GM21723 (cell line): Measurements from ENCODE around the gene BCS1L.
"Not testable (repeated sequence)": the region's sequence is repeated elsewhere in the genome, so short reads cannot be mapped to it uniquely, and the experiment has no call there.

Source experiments
- ATAC-seq: cut with Tn5 transposase; IDR thresholded peaks from one replicate; pipeline ENCODE4 v1.9.1; 2021; ENCODE audit warnings: mild to moderate bottlenecking, moderate library complexity; ENCODE audit not compliant: unreplicated experiment

Gene BCS1L

DNA sequence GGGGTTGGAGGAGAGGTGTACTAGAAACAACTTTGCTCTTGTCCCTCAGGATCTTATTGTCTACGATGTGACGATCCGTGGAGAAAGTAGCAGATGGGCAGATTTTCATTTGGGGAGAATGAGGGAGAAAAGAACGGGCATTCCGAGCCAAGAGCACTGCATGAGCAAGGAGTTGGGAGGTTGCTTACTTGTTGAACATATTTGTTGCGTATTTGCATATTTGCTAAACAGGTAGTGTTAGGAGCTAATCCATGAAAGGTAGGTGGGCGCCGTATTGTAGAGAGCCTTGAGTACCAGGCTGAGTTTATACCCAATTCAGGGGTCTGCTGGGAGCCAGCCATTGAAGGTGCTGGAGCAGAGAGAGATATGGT is 490 bp downstream of the BCS1L start:
- no peak for ATAC-seq

DNA sequence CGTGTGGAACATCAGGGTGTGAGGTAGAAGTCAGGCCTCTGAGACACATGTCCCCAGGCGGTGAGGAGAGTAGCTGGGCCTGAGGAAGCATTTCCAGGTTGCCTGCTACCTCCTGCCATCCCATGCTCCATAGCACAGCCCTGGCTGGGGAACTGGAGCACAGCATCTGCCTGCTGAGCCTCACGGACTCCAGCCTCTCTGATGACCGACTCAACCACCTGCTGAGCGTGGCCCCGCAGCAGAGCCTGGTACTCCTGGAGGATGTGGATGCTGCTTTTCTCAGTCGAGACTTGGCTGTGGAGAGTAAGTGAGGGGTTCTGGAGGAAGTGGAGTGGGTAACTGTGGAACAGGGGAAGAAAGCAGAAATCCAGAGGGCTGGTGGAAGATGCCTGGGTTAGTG is 2.9 kb downstream of the BCS1L start:
- ATAC-seq = no peak

DNA sequence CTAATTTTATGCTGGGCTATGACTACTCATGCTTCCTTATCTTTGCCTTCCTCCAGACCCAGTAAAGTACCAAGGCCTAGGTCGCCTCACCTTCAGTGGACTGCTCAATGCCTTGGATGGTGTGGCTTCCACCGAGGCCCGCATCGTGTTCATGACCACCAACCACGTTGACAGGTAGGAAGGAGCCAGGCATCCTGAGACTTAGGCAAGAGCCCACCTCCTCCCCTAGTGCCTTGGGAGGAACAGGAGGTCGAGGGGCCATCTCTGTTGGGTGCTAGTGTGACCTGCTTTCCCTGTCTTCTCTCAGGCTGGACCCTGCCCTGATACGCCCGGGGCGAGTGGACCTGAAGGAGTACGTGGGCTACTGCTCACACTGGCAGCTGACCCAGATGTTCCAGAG is 3.3 kb downstream of the BCS1L start:
- ATAC-seq = no peak

DNA sequence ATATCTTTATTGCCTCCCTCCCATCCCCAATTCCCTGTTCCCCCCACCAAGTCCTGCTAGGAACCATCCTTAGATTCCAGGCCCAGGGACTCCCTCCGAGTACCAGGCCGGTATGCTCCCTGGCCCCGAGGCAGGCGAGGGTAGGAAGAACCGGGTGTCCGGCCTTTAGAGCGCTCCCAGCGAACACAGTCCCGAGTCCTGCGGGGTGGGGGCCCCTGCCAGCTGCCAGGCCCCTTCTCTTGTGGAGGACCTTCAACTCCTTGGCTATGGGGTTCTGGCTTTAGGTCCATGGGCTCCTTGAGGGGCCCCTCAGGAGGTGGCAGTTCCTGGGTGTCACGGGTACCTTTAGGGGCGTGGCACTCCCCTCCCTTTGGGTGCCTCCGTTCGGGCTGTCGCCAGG is 4.4 kb downstream of the BCS1L start:
- no peak for ATAC-seq

DNA sequence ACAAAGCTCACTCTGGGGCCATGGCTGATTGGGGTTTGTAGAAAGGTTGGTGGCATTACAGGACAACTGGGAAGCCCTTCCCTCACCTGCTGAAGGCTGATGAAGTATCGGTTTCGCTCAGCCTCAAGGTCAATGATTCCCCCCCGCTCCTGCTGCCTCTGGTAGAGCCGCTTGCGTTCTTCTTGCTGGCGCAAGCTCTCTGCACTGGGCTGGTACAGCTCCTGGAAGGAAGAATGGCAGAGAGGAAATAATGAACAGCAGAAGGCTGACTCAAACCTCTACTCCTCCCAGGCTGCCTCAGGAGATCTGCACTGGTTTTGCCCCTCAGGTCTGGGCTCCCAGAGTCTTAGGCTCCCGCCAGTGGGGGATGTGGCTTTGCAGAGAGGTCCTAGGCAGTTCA is 5.2 kb downstream of the BCS1L start:
- ATAC-seq = no peak

DNA sequence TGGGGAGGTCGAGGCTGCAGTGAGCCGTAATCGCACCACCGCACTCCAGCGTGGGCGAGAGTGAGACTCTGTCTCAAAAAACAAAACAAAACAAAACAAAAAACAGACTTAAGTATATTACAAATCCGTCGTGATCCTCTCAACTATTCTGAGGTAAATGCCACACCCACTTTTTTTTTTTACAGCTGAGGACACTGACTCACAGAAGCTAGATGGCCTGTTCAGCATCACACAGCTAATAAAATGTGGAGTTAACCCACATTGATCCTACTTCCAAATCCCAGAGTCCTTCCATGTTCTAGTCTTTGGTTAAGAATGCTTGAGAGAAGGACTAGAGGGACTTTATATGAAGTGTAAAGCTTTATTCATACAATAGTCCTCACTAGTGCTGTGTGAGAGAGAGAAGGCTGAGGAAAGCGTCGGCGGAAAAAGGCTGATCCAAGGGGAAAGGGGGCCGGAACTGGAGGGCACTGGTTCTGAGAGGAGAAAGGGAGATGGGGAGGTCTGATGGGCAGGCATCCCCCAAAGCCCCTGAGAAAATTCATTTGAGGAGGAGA is 11.7 kb downstream of the BCS1L start:
- no peak for ATAC-seq

DNA sequence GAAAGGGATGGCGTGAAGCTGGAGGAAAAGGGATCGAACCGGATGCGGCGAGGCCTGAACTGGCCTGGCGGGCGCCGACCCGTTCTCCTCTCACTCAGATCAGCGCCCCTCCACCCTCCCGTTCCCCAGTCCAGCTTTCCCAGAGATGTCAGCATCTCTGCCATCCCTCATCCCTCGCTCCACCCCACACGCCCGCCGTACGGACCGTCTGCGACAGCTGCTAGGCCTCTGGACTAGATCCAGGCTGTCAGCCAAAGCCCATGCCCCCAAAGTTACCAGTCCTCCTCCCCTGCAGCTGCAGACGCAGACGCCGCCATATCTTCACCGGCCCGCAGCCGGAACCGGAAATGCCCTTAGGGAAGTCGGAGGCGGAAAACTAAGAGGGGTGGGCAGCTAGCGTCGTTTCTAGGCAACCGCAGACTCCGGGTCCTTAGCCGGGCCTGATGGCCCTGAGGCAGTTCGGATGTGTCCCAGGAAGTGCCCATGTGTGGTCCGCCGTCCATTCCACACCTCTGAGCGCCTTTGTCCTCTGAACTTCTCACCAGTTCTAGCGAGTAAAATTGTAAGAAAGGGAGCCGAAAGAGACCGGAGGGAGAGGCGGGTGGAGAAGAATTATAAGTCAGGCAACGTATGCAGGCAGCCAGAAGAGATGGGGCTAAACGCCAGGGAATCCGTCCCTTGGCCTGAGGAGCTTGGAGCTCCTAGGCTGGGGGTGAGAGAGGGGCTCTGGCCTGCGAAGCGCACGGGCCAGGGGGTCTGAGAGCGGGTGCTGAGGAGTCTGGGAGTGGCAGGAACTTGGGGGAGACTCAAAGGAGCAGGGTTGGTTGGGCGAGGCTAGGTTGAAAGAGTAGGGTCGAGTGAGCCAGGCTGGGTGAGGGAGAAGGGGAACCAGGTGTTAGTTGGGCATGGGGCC is 12.4 kb downstream of the BCS1L start, which contains the start of the genes RNF25 and STK36:
Gene RNF25 (minus strand): TSS at position 349 of the 913 bp plus-strand sequence. CDS start 32 bp downstream, at position 317.
Gene STK36 (plus strand): TSS at position 433 of the 913 bp plus-strand sequence. CDS start 744 bp downstream, outside the sequence.
- ATAC-seq = peak; percentile 97

DNA sequence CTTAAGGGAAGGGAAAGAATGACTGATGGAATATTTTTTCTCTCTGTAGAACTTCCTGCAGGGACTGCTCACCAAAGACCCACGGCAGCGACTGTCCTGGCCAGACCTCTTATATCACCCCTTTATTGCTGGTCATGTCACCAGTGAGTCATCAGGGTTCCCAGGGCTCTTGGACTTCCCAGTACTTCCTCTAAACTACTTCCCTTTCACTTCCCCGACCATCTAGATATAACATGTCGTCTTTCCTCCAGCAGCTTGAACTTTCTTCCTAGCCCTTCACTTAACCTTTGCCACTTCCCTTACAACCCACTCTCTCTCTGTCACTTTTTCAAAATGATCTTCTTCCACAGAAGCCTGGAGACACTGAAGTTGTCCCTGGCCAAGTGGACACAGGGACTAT is 19.6 kb downstream of the BCS1L start:
- ATAC-seq = no peak

DNA sequence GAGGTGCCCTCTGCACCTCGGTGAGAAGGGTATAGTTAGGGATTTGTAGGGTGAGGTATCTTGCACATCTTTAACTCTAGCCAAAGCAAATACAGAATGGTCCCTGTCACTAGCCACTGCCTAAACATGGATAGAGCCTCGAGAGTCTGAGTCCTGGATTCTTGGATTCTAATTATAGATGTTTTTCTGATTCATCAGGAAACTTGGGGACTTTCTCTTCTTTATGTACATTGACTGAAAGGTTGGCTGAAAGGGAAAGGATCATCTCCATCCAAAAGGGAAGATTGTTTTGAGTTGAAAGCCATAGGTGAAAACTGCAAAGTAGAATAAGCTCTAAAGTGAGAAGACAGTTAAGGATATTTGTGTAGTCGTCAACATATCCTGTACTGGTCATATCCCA is 20.6 kb downstream of the BCS1L start:
- ATAC-seq = no peak

DNA sequence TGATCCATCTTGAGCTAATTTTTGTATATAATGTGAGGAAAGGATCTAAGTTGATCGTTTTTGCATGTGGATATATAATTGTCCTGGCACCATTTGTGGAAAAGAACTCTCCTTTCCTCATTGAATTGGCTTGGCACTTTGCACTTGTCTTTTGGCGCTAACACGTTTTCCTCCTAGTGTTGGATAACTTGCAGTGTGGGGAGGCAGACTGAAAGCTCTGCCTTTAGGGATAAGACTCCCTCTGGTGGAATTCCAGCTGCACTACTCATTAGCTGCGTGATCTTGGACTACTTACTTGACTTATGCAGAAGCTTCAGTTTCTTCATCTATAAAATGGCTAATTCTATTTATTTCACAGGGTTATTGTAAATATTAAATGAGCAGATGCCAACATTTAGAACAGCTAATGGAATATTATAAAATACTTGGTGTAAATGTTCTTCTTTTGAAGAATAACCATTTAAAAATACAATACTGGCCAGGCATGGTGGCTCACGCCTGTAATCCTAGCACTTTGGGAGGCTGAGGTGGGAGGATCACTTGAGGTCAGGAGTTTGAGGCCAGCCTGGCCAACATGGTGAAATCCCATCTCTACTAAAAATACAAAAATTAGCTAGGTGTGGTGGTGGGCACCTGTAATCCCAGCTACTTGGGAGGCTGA is 28.0 kb downstream of the BCS1L start:
- not testable (repeated sequence) for ATAC-seq

DNA sequence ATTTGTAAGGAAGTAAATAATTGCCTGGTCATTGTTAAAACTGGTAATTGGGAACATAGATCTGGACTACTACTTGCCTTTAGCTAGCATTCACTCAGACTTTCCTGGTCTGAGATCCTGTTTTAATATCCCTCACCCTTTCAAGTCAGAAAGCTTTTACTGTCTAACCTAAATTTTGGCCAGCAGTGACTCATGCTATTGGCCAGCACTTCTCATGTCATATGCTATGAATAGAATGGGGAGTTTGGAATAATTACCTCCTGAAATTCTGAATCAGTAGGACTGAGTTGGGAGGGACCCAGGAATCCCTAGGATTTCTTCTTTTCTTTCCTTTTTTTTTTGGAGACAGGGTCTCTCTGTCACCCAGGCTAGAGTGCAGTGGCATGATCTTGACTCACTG is 31.8 kb downstream of the BCS1L start:
- ATAC-seq = no peak

DNA sequence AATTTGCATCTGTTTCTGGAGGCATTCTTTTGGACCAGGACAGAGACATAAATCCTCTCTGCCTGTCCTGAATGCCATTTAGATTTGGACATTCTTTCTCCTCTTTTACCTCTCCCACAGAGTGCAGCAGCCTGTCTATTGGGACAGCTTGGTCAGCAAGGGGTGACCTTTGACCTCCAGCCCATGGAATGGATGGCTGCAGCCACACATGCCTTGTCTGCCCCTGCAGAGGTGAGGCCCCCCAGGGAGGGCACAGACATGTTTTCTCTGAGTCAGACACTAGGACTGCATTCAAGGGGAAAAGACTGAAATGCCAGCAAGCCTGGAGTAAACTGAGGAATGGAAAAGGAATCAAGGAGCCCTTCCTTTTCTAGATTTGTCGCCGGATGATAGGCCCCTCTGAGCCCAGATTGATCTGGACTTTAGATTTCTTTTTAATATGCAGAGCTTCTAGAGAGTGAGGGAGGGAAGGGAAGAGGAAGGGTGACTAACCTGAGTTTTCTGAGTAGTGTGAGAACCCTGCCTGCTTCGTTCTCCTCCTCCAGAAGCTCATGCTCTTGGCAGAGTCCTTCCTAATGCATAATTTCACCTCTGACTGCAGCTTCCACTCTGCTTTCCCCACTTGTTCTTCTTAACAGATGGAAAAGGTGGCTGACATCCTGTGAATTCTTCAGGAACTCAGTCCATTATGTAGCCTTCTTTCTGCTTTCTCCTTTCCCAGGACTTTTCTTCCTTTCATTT is 35.1 kb downstream of the BCS1L start:
- no peak for ATAC-seq

DNA sequence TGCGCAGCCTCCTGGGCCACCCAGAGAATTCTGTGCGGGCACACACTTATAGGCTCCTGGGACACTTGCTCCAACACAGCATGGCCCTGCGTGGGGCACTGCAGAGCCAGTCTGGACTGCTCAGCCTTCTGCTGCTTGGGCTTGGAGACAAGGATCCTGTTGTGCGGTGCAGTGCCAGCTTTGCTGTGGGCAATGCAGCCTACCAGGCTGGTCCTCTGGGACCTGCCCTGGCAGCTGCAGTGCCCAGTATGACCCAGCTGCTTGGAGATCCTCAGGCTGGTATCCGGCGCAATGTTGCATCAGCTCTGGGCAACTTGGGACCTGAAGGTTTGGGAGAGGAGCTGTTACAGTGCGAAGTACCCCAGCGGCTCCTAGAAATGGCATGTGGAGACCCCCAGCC is 39.4 kb downstream of the BCS1L start:
- no peak for ATAC-seq

DNA sequence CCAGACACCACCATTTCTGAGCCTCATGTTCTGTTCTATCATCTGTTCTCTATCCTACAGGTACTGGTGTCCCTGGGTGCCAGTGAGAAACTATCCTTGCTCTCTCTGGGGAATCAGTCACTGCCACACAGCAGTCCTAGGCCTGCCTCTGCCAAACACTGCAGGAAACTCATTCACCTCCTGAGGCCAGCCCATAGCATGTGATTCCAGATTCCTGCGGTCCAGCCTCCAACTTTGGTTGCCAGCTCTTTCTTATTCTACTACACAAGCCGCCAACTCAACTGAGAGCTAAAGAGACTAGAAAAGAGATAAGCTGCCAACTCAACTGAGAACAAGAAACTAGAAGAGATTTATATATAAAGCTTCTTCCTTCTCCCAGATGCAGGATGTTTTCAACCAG is 42.3 kb downstream of the BCS1L start:
- ATAC-seq = no peak

DNA sequence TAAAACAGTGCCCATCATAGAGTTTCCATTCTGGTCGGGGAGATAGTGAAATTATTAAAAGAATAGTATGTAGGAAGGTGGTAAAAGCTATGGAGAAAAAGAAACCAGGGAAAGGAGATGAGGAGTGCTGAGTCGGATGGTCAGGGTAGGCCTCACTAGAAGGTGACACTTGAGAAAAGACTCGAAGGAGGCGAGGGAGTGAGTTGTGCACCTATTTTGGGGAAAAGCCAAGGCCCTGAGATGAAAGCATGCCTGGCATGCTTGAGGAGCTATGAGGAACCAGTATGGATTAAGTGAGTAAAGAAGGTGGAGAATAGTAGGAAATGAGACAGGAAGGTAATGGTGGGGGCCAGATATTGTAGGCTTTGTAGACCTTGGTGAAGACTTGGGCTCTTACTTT is 43.9 kb downstream of the BCS1L start:
- no peak for ATAC-seq

DNA sequence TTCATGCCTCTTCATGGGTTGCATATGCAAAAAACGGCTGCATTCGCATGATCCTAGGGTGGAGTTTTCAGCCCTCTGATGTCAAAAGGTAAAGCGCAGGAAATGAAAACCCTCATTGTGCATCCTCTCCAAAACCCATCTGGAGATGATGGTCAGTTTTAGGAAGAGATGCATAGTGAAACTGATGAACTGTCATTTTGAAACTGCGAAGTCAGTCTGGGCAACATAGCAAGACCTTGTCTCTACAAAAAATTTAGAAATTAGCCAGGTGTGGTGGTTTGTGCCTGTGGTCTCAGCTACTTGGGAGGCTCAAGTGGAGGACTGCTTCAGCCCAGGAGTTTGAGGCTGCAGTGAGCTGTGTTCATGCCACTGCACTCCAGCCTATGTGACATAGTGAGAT is 48.6 kb downstream of the BCS1L start:
- no peak for ATAC-seq

DNA sequence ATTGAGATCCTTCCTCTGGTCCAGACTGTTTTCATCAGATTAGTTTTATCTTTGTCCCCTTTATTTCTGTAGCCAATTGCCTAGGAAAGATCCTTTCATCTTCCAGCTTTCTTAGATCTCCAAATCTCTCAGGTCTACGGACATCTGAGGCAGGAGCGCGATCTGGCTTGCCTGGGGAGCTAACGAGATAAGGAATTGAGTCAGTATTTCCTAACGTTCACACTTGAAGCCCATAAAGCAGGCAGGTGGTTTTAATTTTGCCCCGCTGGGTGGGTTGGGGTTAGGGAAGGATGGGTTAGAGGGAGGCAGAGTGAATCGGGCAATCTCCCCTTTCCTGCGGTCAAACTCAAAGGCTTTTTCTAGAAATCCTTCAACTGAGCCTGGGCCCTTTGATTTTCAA is 50.4 kb downstream of the BCS1L start:
- no peak for ATAC-seq

DNA sequence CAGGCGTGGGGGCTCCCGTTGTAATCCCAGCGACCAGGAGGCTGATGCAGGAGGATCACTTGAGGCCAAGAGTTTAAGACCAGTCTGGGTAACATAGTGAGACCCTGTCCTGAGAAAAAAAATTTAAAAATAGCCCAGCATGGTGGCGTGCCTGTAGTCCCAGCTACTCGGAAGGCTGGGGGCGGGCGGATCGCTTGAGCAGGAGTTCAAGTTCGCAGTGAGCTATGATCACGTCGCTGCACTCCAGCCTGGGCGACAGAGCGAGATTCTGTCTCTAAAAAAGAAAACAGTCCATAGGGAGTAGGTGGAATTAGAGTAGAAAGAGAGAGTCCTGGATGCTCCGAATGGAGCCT is 50.8 kb downstream of the BCS1L start:
- no peak for ATAC-seq

DNA sequence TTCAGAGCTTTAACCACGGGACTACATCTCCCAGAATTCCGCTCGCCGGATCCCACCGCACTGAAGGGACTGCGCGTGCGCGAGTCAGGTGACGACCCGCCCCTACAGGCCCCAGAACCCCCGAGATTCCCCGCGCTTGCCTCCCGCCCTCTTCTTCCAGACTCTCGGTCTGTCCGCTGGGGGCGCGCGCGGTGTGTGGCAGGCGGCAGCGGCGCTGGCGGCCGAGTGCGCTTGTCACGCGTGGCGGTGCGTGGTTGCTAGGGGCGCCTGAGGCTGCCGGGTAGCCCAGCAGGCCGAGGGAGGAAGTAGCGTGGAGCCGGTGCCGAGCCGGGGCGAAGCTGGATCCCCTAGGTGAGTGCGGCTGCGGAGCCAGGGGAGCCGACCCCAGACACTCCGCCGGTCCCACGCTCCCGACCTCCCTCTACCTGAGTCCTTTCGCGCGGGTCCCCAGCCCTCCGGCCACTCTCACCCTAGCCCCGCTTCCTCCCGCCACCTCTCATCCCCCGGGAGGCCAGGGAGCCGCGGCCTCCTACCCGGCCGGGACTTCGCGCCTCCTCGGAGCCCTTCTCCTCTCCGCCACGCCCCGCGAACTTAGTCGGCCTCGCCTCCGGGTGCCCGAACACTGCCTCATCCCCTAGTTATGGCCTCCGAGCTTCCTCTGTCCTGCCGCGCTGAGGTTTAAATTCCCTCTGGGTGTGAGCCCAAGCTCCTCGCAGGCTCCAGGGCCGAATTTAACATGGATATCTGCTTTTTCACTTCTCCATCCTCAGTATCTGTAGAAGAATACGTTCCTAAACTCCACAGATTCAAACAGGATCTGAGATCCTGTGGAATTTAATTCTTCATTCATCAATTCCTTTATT is 51.4 kb downstream of the BCS1L start, which contains the start of gene TTLL4:
Gene TTLL4 (plus strand): TSS at position 149 of the 863 bp plus-strand sequence. CDS start 26,842 bp downstream, outside the sequence.
- peak; percentile 94 for ATAC-seq

DNA sequence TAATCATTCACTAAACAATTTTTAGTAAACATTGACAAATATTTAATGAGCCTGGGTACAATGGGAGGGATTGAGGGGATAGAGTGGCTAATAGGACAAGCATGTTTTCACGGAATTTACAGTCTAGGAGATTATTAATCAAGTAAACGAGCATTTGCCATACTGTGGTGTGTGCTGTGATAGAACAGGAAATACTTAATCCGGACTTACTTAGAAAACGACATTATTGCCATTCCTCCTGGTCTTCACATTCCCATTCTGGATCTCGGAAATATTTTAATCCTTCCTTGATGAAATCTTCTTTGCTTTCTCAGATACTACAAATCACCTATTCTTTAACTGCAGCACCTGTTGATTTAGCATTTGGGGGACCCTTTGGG is 52.1 kb downstream of the BCS1L start:
- ATAC-seq = no peak
